Right lobe of liver (tissue), 4 donors: ENCODE data around the gene PRSS27.

Source experiments
- POLR2A ChIP-seq: fragments of 450-650 bp; IDR thresholded peaks from one replicate; pipeline ENCODE4 v1.6.1; 2017; ENCODE audit warnings: antibody characterized with exemption, mild to moderate bottlenecking
- TF ChIP-seq, protein P1 (sequence below), 4 donors: fragments of 200-600 bp in 3 of 4; fragments of 450-650 bp in 1 of 4; IDR thresholded peaks; one replicate each; pipeline versions ENCODE4 v1.5.1 to v1.8.0; 2016 to 2022; ENCODE audit warnings: antibody characterized with exemption in 4 of 4, mild to moderate bottlenecking in 2 of 4
- donor health status: DM: no; HTN: no; CAD: no.
- donor health status: DM: no; HTN: no; CAD: no.
- donor health status: DM: no; HTN: yes; CAD: no.

DNA sequence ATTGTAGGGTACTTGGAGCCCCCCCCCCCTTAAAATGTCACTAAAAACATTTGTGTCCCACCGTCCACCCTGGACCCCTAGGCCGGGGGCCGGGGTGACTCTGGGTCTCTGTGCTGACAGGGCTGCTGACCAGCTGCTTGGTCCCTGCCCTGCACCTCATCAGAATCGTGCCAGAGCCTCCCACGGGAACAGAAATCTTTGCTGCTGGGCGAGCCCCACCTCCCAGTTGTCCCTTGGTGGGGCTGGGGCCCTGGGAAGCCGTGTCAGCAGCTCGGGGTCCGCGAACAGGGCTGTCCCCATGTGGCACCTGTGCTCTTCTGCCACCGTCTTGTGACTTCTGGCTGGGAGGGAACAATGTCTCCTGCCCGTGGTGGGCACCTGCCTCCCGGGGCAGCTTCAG lies 19.2 kb downstream of the PRSS27 start:
- TF ChIP-seq, protein P1, sequence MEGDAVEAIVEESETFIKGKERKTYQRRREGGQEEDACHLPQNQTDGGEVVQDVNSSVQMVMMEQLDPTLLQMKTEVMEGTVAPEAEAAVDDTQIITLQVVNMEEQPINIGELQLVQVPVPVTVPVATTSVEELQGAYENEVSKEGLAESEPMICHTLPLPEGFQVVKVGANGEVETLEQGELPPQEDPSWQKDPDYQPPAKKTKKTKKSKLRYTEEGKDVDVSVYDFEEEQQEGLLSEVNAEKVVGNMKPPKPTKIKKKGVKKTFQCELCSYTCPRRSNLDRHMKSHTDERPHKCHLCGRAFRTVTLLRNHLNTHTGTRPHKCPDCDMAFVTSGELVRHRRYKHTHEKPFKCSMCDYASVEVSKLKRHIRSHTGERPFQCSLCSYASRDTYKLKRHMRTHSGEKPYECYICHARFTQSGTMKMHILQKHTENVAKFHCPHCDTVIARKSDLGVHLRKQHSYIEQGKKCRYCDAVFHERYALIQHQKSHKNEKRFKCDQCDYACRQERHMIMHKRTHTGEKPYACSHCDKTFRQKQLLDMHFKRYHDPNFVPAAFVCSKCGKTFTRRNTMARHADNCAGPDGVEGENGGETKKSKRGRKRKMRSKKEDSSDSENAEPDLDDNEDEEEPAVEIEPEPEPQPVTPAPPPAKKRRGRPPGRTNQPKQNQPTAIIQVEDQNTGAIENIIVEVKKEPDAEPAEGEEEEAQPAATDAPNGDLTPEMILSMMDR (IDR thresholded peaks at IDR 0.05) = no peak
- TF ChIP-seq POLR2A = no peak
